Activated CD4-positive, alpha-beta T cell treated with anti-CD3 and anti-CD28 coated beads, Interleukin-2, amount 50 U/mL, for 24 hours (primary cell): ENCODE results near the gene MTG1.
"Not testable (repeated sequence)": the region's sequence is repeated elsewhere in the genome, so short reads cannot be mapped to it uniquely, and the experiment has no call there.

Experiments used
- DNase-seq, 2 donors: peaks; one replicate each; pipeline ENCODE4 v3.0.0-alpha.2; 2020; ENCODE audit warnings: low read depth in 1 of 2, low spot score in 1 of 2

Gene MTG1

GRCh38 chr10:133358925-133359310 lies 35.0 kb upstream of the MTG1 start:
- no peak for DNase-seq

GRCh38 chr10:133359554-133359971 lies 34.4 kb upstream of the MTG1 start:
- no peak for DNase-seq

- DNase-seq = no peak
Measured at GRCh38 chr10:133359972-133360610, 33.9 kb upstream of the MTG1 start.

GRCh38 chr10:133361227-133361626 lies 32.7 kb upstream of the MTG1 start:
- DNase-seq = no peak

- no peak for DNase-seq
Measured at GRCh38 chr10:133361773-133362441, 32.0 kb upstream of the MTG1 start.

GRCh38 chr10:133362846-133363245 lies 31.1 kb upstream of the MTG1 start:
- no peak for DNase-seq

- no peak for DNase-seq
Measured at GRCh38 chr10:133364645-133365431, 29.1 kb upstream of the MTG1 start.

GRCh38 chr10:133365461-133366129 lies 28.4 kb upstream of the MTG1 start:
- no peak for DNase-seq

- no peak for DNase-seq
Measured at GRCh38 chr10:133366130-133366478, 27.9 kb upstream of the MTG1 start.

- no peak for DNase-seq
Measured at GRCh38 chr10:133366751-133367150, 27.2 kb upstream of the MTG1 start.

- not testable (repeated sequence) for DNase-seq
Measured at GRCh38 chr10:133367461-133367860, 26.5 kb upstream of the MTG1 start.

- no peak for DNase-seq
Measured at GRCh38 chr10:133368153-133368552, 25.8 kb upstream of the MTG1 start.

- DNase-seq = no peak
Measured at GRCh38 chr10:133370030-133370786, 23.7 kb upstream of the MTG1 start.

GRCh38 chr10:133372507-133372906 lies 21.4 kb upstream of the MTG1 start:
- DNase-seq = no peak

GRCh38 chr10:133373174-133374090 lies 20.5 kb upstream of the MTG1 start, which contains the start of gene ECHS1:
Gene ECHS1 (minus strand): TSS chr10:133373354. CDS start chr10:133373333, 21 bp downstream.
- DNase-seq = peak; percentile 84 to 88

GRCh38 chr10:133375357-133376115 lies 18.4 kb upstream of the MTG1 start:
- DNase-seq = no peak

GRCh38 chr10:133376183-133376582 lies 17.8 kb upstream of the MTG1 start:
- not testable (repeated sequence) for DNase-seq

- no peak for DNase-seq
Measured at GRCh38 chr10:133377025-133377817, 16.7 kb upstream of the MTG1 start.
